HUES48 (cell line): ENCODE results near the gene CCNI.
A peak's percentile ranks its signal among the peaks of the same experiment; 100 is the strongest.

Experiments used
- H3K27ac ChIP-seq: one replicate; pipeline ENCODE4 v1.7.0; 2013; ENCODE audit warnings: low read depth, low read length, inconsistent platforms
- H3K27me3 ChIP-seq: 2 replicates; pipeline ENCODE4 v1.6.1; 2013; ENCODE audit warnings: mild to moderate bottlenecking, low read length; ENCODE audit not compliant: control insufficient read depth, insufficient read depth
- H3K36me3 ChIP-seq: 2 replicates; pipeline ENCODE4 v1.6.1; 2013; ENCODE audit warnings: low read length; ENCODE audit not compliant: control insufficient read depth, insufficient read depth
- H3K4me1 ChIP-seq: 2 replicates; pipeline ENCODE4 v1.6.1; 2013; ENCODE audit warnings: mild to moderate bottlenecking, low read length; ENCODE audit not compliant: control insufficient read depth, insufficient read depth
- H3K4me3 ChIP-seq: 2 replicates; pipeline ENCODE4 v1.5.1; 2013; ENCODE audit warnings: mild to moderate bottlenecking, low read depth, low read length
- H3K9ac ChIP-seq: 2 replicates; pipeline ENCODE4 v1.6.1; 2013; ENCODE audit warnings: mild to moderate bottlenecking, low read depth, low read length, moderate library complexity
- H3K9me3 ChIP-seq: 2 replicates; pipeline ENCODE4 v1.6.1; 2013; ENCODE audit warnings: low read length; ENCODE audit not compliant: control insufficient read depth, insufficient read depth

Gene CCNI

GRCh38 chr4:77075869-77076799 is at the start of gene CCNI:
Gene CCNI, minus strand, starts transcription at chr4:77075989. Its CDS starts 9,627 bp downstream, at chr4:77066362.
- H3K4me1 ChIP-seq: peaks cover 14% of the 10 kb centered on the region

GRCh38 chr4:77124576-77124975 is 48.8 kb upstream of the CCNI start:
- no peak overlapping the region for H3K9ac ChIP-seq
- H3K4me1 ChIP-seq: peaks cover 20% of the 10 kb centered on the region
- H3K4me3 ChIP-seq: no peak overlapping the region
- no peak overlapping the region for H3K27ac ChIP-seq
- no peaks in the 10 kb centered on the region for H3K27me3 ChIP-seq
- H3K36me3 ChIP-seq: no peaks in the 10 kb centered on the region
- no peaks in the 10 kb centered on the region for H3K9me3 ChIP-seq

More at GRCh38 chr4:77075869-77076799, at the start of gene CCNI:
- no peaks in the 10 kb centered on the region for H3K36me3 ChIP-seq
- no peaks in the 10 kb centered on the region for H3K27me3 ChIP-seq
- peak within 1 kb of the TSS; percentile 100 for H3K27ac ChIP-seq
- H3K9me3 ChIP-seq: no peaks in the 10 kb centered on the region
- H3K4me3 ChIP-seq: peak within 1 kb of the TSS; percentile 96
- peak within 1 kb of the TSS; percentile 99 for H3K9ac ChIP-seq

GRCh38 chr4:77123411-77123810 is 47.6 kb upstream of the CCNI start:
- H3K27me3 ChIP-seq: no peaks in the 10 kb centered on the region
- H3K9me3 ChIP-seq: no peaks in the 10 kb centered on the region
- no peak overlapping the region for H3K27ac ChIP-seq
- no peaks in the 10 kb centered on the region for H3K36me3 ChIP-seq
- peaks cover 20% of the 10 kb centered on the region for H3K4me1 ChIP-seq
- no peak overlapping the region for H3K9ac ChIP-seq
- H3K4me3 ChIP-seq: no peak overlapping the region

GRCh38 chr4:77122656-77123055 is 46.9 kb upstream of the CCNI start:
- Histone ChIP-seq H3K4me1 (peaks cover 16% of the 10 kb centered on the region), H3K9me3 (no peaks in the 10 kb centered on the region), H3K27ac (no peak overlapping the region), H3K9ac (no peak overlapping the region), H3K4me3 (no peak overlapping the region), H3K27me3 (no peaks in the 10 kb centered on the region), H3K36me3 (no peaks in the 10 kb centered on the region)

- H3K27me3 ChIP-seq: no peaks in the 10 kb centered on the region
- H3K36me3 ChIP-seq: no peaks in the 10 kb centered on the region
- no peak overlapping the region for H3K9ac ChIP-seq
- no peak overlapping the region for H3K4me3 ChIP-seq
- no peak overlapping the region for H3K27ac ChIP-seq
- no peaks in the 10 kb centered on the region for H3K9me3 ChIP-seq
- H3K4me1 ChIP-seq: peaks cover 16% of the 10 kb centered on the region
Measured at GRCh38 chr4:77121736-77122240, 46.0 kb upstream of the CCNI start.

GRCh38 chr4:77120886-77121508 is 45.2 kb upstream of the CCNI start:
- no peak overlapping the region for H3K9ac ChIP-seq
- no peaks in the 10 kb centered on the region for H3K9me3 ChIP-seq
- H3K27ac ChIP-seq: no peak overlapping the region
- peaks cover 16% of the 10 kb centered on the region for H3K4me1 ChIP-seq
- H3K36me3 ChIP-seq: no peaks in the 10 kb centered on the region
- no peaks in the 10 kb centered on the region for H3K27me3 ChIP-seq
- no peak overlapping the region for H3K4me3 ChIP-seq

GRCh38 chr4:77117721-77118120 is 41.9 kb upstream of the CCNI start:
- H3K4me1 ChIP-seq: peaks cover 2% of the 10 kb centered on the region; the same call in 1 of the 2 replicates
- no peak overlapping the region for H3K4me3 ChIP-seq
- H3K9me3 ChIP-seq: no peaks in the 10 kb centered on the region
- H3K27ac ChIP-seq: no peak overlapping the region
- H3K9ac ChIP-seq: no peak overlapping the region
- H3K27me3 ChIP-seq: no peaks in the 10 kb centered on the region
- no peaks in the 10 kb centered on the region for H3K36me3 ChIP-seq

- no peaks in the 10 kb centered on the region for H3K27me3 ChIP-seq
- no peak overlapping the region for H3K27ac ChIP-seq
- H3K4me3 ChIP-seq: no peak overlapping the region
- H3K4me1 ChIP-seq: no peaks in the 10 kb centered on the region
- no peaks in the 10 kb centered on the region for H3K9me3 ChIP-seq
- no peaks in the 10 kb centered on the region for H3K36me3 ChIP-seq
- no peak overlapping the region for H3K9ac ChIP-seq
Measured at GRCh38 chr4:77113069-77113468, 37.3 kb upstream of the CCNI start.

- Histone ChIP-seq H3K4me1 (no peaks in the 10 kb centered on the region), H3K27me3 (no peaks in the 10 kb centered on the region), H3K36me3 (no peaks in the 10 kb centered on the region), H3K4me3 (no peak overlapping the region), H3K9me3 (no peaks in the 10 kb centered on the region), H3K27ac (no peak overlapping the region), H3K9ac (no peak overlapping the region)
Measured at GRCh38 chr4:77110730-77111129, 34.9 kb upstream of the CCNI start.

- no peak overlapping the region for H3K4me3 ChIP-seq
- H3K27me3 ChIP-seq: no peaks in the 10 kb centered on the region
- H3K36me3 ChIP-seq: no peaks in the 10 kb centered on the region
- H3K4me1 ChIP-seq: no peaks in the 10 kb centered on the region
- H3K27ac ChIP-seq: no peak overlapping the region
- H3K9ac ChIP-seq: no peak overlapping the region
- no peaks in the 10 kb centered on the region for H3K9me3 ChIP-seq
Measured at GRCh38 chr4:77104791-77105540, 29.2 kb upstream of the CCNI start.
